GM21381 (cell line): Measurements from ENCODE around the gene BRD1.
"Not testable (repeated sequence)": the region's sequence is repeated elsewhere in the genome, so short reads cannot be mapped to it uniquely, and the experiment has no call there.

Experiments used
- ATAC-seq: cut with Tn5 transposase; IDR thresholded peaks from one replicate; pipeline ENCODE4 v1.9.1; 2021; ENCODE audit warnings: mild to moderate bottlenecking, moderate library complexity; ENCODE audit not compliant: unreplicated experiment

Gene BRD1

GRCh38 chr22:49770547-49771265 lies 57.0 kb downstream of the BRD1 start:
- no peak for ATAC-seq

DNA sequence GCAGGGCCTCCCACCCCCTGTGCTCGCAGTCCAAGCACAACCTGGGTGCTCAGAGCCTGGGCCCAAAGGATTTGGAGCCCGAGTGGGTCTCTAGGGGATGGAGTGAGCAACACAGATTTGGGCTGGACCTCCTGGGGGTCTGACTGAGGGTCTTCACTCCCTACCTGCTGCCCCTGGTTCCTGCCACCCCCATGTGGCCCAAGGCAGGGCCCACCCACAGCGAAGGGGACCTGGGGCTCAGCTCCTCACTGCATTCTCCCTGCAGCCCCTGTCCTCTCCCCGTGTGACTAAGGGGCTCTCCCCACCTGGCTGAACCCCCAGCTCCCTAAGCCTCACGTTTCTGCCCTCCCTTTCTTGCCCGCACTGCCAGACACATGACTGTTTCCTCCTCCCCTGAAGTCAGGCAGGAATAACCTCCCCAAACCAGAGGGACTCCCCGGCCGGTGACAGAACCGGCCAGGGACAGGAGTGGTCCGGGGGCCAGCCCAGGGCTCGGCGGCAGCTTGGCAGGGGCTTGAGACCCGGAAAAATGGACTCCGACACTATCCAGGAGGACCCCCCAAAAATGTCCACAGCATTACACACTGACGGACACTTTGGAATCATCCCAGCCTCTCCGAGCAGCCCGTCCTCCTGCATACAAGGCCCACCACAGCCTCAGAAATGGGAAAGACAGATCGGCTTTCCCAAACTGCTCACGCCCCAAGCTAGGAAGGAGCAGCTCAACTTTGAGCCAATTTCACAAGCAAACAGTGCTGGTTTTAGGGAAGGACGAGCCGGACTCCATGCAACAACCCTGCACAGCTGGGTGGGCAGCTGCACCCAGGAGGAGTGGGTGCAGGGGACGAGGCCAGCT lies 57.8 kb downstream of the BRD1 start:
- no peak for ATAC-seq

- no peak for ATAC-seq
Observed at GRCh38 chr22:49768951-49769690, 58.6 kb downstream of the BRD1 start.

- ATAC-seq, result no peak
Observed at GRCh38 chr22:49768077-49768910, 59.4 kb downstream of the BRD1 start.

DNA sequence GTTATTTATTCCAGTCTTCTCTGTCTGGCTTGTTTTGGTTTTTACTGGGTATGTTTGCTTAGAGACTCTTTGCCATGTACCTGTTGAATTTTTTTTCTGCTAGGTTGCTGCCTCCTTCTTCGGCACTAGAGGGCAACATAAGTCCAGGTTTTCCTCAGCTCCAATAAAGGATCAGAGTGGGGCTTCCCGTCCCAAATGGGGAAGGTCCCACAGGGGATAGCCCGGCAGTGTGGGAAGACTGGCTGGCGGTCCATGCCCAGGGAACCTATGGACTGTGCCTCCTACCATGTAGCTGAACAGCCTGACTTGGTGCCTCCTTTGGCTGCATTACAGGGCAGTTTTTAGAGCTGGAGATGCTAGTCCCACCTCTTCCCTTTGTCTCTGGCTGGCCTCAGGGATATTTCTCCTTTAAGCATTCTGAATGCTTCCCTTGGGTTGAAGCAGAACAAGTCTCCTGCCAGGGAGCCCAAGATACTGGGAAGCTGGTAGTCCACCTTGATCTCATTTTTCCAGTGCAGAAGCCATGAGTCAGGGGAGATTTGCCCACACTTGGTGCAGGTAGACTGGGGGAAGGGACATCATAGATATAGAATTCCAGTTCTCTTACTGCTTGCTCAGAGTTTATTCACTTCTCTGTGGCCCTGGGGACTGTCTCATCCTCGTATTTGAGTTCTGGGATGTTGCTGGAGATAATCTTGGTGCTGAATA lies 60.2 kb downstream of the BRD1 start:
- no peak for ATAC-seq

DNA sequence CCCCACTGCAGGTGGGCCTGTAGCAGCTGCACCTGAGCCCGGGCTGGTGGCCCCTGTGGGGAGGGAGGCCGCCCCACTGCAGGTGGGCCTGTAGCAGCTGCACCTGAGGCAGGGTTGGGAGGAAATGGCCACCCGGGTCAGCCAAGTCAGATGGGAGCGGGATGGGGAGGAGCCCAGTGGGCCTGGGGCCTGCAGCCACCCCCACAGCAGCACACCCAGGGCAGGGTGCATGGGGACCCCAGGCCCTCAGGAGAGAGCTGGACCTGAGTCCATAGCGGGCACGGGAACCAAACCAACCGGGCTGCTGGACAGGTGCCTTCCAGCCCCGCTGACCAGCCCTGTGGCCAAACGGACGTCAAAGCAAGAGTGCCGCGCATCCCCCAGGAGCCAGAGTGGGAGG lies 61.7 kb downstream of the BRD1 start:
- no peak for ATAC-seq

DNA sequence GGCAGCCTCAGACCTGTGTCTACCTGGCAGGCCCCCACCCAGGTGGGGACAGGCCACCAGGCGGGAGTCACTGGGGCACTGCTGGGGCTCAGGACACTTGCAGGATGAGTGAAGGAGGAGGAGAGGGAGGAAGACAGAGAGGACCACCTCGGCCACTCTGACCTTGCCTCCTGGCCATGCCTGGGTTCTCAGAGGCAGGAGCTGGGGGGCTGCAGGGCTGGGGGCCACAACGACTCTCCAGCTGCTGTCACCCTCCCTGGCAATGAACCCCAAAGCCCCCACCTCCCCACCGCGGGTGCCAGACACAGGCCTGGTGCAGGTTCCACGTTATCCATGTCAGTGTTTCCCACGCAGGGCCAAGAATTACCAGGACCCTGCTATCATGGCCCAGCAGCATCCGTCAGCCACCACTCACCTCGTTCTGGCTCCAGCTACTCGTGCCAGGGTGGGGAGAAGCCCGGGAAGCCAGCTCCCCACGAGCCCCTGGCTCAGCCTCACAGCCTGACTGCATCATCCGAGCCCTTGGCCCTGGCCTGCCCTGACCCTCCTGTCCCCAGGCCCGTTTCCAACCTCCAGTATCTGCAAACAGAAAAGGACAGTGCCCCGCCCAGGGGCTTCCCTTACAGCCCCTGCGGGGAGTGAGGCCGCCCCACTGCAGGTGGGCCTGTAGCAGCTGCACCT lies 62.4 kb downstream of the BRD1 start:
- ATAC-seq, result no peak

GRCh38 chr22:49764127-49764581 lies 63.5 kb downstream of the BRD1 start:
- ATAC-seq, result no peak

DNA sequence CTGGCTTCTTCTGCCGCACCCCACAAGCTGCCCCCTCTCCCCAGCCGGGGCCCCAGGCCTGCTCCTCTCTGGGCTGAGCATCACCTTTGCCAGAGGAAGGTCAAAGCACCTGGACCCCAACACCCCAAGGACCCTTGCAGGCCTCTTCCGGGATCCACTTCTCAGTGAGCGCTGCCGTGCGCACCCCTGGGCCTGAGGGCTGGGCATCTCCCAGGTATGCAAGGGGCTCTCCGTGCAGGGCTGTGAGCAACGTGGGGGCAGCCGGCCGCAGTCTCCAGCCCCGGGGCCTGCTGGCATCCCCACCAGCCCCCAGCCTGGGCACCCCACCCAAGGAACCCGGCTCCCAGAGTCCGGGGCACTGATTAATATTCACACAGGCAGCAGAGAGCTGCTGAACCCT lies 64.0 kb downstream of the BRD1 start:
- ATAC-seq, result no peak

DNA sequence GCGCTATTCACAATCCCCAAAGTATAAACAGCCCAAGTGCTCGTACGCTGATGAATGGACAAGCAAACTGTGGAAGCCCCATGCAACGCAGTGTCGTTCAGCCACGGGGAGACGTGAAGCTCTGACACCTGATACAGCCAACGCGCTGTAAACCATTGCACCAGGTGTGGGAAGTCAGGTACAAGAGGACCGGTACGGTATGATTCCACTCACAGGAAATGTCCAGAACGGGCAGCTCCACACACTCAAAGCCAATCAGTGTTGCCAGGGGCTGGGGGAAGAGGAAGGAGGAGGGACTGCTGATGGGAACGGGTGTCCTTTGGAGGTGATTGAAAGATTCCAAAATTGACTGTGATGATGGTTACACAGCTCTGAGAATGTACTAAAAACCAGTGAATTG lies 64.5 kb downstream of the BRD1 start:
- no peak for ATAC-seq

GRCh38 chr22:49762571-49762970 lies 65.1 kb downstream of the BRD1 start:
- ATAC-seq, result not testable (repeated sequence)

DNA sequence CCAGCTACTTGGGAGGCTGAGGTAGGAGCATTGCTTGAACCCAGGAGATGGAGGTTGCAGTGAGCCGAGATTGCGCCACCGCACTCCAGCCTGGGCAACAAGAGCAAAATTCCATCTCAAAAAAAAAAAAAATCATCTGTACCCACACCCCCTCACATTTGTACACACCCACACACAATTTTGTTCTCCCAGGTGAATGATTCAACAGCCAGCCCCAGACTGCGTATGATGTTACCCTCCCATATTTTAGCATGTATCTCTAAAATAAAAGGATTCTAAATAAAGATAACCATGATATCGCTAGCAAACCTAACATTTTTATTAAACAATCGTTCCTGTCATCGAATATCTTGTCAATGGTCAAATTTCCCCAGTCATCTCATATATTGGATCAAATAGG lies 65.8 kb downstream of the BRD1 start:
- no peak for ATAC-seq

GRCh38 chr22:49760630-49761571 lies 66.8 kb downstream of the BRD1 start:
- ATAC-seq, result peak; percentile 66

DNA sequence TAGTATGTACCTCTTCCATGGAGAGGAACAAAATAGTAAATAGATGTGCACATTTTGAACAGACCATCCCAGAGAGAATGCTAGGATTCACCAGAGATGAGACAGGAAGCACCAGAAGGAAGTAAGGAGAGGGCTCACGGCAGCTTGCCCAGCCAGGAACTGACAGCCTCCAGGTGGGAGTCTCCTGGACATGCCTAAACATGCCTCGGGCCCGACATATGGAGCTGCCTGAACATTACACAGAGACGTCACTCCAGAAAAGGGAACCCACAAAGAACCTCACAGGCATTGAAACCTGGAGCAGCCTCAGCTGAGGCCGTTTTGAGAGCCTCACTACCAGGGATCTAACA lies 67.4 kb downstream of the BRD1 start:
- no peak for ATAC-seq

DNA sequence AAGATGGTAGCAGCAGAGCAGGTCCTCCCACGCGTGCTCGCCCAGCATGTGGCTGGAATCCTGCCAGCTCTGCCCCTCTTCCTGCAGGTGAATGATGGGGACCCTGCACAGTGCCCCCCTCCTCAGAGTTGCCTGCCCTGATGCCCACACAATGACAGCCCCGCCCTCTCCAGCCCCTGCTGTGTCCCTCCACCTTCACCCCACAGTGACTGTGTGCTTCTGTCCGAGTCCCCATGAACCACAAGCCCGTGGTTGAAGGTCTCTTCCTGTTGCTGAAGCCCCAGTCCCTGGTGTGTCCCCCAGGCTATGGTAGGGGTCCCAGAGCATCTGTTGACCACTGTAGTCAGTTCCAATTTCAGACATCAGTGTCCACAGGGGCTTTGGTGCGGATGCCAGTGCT lies 71.0 kb downstream of the BRD1 start:
- no peak for ATAC-seq

GRCh38 chr22:49756201-49756600 lies 71.5 kb downstream of the BRD1 start:
- no peak for ATAC-seq

DNA sequence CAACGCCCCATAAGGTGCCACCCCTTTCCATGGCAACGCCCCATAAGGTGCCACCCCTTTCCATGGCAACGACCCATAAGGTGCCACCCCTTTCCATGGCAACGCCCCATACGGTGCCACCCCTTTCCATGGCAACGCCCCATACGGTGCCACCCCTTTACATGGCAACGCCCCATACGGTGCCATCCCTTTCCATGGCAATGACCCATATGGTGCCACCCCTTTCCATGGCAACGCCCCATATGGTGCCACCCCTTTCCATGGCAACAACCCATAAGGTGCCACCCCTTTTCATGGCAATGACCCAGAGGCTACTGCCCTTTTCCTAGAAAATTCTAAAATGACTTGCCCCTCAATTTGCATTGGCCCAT lies 72.1 kb downstream of the BRD1 start:
- no peak for ATAC-seq
